ENCODE data around the gene RGS13. TPM values are rescaled to one million over a fixed set of nuclear protein-coding genes. Genes with fewer than 3 reads are reported as not detected.

The RGS13 gene
- polyA plus RNA-seq, 1 experiment = not detected

DNA sequence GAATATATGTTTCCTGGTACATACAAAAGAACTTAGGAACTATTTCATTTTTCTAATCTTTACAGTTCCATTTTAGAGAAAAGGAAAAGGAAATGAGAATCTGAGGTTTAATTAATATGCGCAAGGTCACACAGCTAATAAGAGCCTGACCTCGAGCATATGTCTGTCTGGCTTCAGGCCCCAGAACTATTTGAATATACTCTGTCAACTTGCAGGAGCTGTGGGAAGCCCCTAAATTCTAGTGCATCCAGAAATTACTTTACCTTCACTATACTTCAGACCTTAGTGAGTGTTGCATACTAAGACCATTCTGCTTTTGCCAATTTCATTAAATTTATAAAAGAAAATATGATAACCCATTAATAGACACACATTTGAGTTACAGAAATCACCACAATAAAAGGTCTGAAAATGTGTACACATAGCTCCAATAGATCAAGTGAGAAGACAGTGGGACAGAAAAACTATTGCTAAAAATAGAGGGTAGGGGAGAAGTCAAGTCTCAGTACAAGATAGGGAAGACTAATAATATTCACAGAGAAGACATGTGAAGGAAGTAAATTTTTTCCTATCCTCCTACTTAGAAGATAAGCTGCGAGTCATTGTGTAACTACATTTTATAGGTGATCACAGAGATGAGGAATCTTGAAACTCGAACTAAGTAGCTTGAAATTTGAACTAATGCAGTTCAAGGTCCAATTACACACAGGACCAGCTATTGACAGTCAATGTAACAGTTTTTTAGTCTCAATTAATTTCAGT, 3.8 kb downstream of the RGS13 start:
- CTCF ChIA-PET = interaction anchor here (0.5 to 1.0 kb wide), 2 partner anchors 28 to 419 kb away, joined by 3 read pairs; no protein-coding TSS in a partner anchor
- Histone ChIP-seq H3K4me3 (ENCODE audit: low read depth, low read length) (no peak overlapping the region), H3K36me3 (ENCODE audit: control insufficient read depth, insufficient read depth, low read length) (no peaks in the 10 kb centered on the region), H3K27me3 (ENCODE audit: control insufficient read depth, insufficient read depth, low read length) (no peaks in the 10 kb centered on the region)
- POLR2A ChIA-PET = no interaction called here
- DNase-seq (ENCODE audit: low read depth) = peak; percentile 34
- TF ChIP-seq, protein P1, sequence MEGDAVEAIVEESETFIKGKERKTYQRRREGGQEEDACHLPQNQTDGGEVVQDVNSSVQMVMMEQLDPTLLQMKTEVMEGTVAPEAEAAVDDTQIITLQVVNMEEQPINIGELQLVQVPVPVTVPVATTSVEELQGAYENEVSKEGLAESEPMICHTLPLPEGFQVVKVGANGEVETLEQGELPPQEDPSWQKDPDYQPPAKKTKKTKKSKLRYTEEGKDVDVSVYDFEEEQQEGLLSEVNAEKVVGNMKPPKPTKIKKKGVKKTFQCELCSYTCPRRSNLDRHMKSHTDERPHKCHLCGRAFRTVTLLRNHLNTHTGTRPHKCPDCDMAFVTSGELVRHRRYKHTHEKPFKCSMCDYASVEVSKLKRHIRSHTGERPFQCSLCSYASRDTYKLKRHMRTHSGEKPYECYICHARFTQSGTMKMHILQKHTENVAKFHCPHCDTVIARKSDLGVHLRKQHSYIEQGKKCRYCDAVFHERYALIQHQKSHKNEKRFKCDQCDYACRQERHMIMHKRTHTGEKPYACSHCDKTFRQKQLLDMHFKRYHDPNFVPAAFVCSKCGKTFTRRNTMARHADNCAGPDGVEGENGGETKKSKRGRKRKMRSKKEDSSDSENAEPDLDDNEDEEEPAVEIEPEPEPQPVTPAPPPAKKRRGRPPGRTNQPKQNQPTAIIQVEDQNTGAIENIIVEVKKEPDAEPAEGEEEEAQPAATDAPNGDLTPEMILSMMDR (IDR thresholded peaks at IDR 0.05; ENCODE audit: insufficient read depth, low read depth, low read length) = no peak

DNA sequence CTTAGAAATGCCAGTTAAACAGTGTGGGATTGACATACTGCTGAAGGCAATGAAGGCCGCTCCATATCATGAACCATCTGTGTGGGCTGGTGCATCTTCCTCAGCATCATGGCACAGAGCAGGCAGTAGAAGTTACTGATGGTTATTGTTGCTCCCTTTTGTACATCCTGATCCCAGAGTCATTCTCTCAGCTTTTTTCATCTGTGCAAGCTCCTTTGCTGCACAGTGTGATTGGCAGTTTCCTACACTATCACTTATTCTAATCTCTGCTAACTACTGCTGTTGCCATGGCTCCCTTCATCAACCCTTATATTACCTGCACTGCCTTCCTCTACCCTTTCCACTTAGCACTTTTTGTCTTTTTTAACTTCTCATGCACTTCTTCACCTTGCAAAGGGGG, 16.2 kb downstream of the RGS13 start:
- TF ChIP-seq, protein P1 (IDR thresholded peaks at IDR 0.05; ENCODE audit: insufficient read depth, low read depth, low read length) = no peak
- ChIA-PET POLR2A (no interaction called here), CTCF (no interaction called here)
- H3K4me3 ChIP-seq (ENCODE audit: low read depth, low read length) = no peak overlapping the region
- H3K36me3 ChIP-seq (ENCODE audit: control insufficient read depth, insufficient read depth, low read length) = no peaks in the 10 kb centered on the region; the same call in 1 of the 2 replicates
- H3K27me3 ChIP-seq (ENCODE audit: control insufficient read depth, insufficient read depth, low read length) = no peaks in the 10 kb centered on the region
- DNase-seq (ENCODE audit: low read depth) = no peak

DNA sequence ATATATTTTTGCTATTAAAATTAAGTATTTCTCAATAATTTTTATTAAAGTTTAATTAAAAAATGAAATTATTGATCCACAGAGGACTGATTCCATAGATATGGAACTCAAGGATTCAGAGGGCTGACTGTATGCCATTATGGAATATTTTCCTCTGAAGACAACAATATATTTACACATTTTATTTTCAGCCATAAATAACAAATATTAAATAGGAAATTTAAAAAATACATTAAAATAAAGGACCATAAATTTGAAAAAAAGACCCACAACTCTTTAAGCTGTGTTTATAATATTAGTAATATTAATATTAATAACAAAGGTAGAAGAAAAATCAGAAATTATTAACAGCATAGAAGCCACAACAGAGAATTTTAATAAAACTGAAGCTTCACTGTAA, 18.2 kb downstream of the RGS13 start:
- POLR2A ChIA-PET = no interaction called here
- Histone ChIP-seq H3K4me3 (ENCODE audit: low read depth, low read length) (no peak overlapping the region), H3K36me3 (ENCODE audit: control insufficient read depth, insufficient read depth, low read length) (no peaks in the 10 kb centered on the region), H3K27me3 (ENCODE audit: control insufficient read depth, insufficient read depth, low read length) (no peaks in the 10 kb centered on the region)
- no peak for DNase-seq (ENCODE audit: low read depth)
- CTCF ChIA-PET = no interaction called here
- TF ChIP-seq, protein P1 (IDR thresholded peaks at IDR 0.05; ENCODE audit: insufficient read depth, low read depth, low read length) = no peak

DNA sequence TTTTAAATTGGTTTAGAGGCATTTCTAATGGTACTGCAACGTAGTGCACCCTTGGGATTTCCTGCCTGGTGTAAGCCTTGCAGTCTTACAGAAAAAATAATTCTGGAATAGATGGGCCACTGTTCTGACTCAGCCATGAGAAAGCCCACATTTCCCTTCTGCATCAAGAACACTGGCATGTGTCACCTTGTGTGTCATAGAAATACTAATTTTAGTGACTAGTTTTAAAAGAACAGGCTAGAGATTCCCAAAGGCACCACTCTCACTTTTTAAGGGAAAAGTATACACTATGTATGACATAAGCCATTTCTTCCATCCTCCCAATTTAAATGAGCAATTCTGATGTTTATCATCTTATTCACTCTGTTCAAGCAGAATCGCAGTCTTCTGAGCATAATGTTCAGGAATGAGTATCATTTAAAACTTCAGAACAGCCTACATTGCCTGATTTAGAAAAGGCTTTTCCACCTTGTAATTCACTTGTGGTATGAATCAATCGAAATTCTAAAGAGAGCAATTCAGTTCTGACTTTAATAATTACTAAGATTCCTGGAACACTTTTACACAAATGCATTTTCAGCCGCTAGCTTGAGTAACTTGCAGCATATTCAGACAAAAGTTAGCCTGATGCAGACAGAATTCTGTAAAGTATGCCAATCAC, 18.8 kb downstream of the RGS13 start:
- POLR2A ChIA-PET = no interaction called here
- H3K36me3 ChIP-seq (ENCODE audit: control insufficient read depth, insufficient read depth, low read length) = no peaks in the 10 kb centered on the region
- CTCF ChIA-PET = interaction anchor here (1.2 kb wide), 1 partner anchor 14 kb away, joined by 4 read pairs; no protein-coding TSS in a partner anchor

DNA sequence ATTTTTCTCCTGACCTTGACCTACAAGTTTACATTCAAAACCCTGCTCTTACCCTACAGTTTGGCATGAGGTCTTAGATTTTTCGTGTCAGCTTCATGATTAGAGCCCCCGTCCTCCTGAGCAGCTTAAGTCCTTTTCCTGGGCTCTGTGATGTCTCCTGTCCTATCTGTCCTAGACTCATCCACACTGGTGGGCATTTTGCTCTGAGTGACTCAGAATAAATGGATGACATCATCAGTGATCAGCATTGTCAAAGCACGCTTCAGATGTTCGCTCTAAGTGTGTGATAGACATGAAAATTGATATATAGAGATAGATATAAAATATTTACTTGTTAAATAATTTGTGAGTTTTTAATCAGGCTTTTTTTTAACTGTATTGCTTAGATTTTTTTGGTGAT, 21.8 kb downstream of the RGS13 start:
- Histone ChIP-seq H3K4me3 (ENCODE audit: low read depth, low read length) (no peak overlapping the region), H3K36me3 (ENCODE audit: control insufficient read depth, insufficient read depth, low read length) (no peaks in the 10 kb centered on the region), H3K27me3 (ENCODE audit: control insufficient read depth, insufficient read depth, low read length) (no peaks in the 10 kb centered on the region)
- no peak for DNase-seq (ENCODE audit: low read depth)
- CTCF ChIA-PET = no interaction called here
- TF ChIP-seq, protein P1 (IDR thresholded peaks at IDR 0.05; ENCODE audit: insufficient read depth, low read depth, low read length) = no peak
- POLR2A ChIA-PET = no interaction called here

More for the DNA sequence above, 18.8 kb downstream of the RGS13 start:
- DNase-seq (ENCODE audit: low read depth) = peak; percentile 24
- Histone ChIP-seq H3K27me3 (ENCODE audit: control insufficient read depth, insufficient read depth, low read length) (no peaks in the 10 kb centered on the region), H3K4me3 (ENCODE audit: low read depth, low read length) (no peak overlapping the region)
- TF ChIP-seq, protein P1 (IDR thresholded peaks at IDR 0.05; ENCODE audit: insufficient read depth, low read depth, low read length) = no peak
